GM21737 (cell line): ENCODE results near the gene NEB.

Experiments
- ATAC-seq: cut with Tn5 transposase; IDR thresholded peaks from one replicate; pipeline ENCODE4 v1.9.1; 2021; ENCODE audit warnings: mild to moderate bottlenecking, moderate library complexity; ENCODE audit not compliant: unreplicated experiment

The NEB gene

GRCh38 chr2:151491496-151491895, 242.8 kb downstream of the NEB start:
- ATAC-seq, result no peak

DNA sequence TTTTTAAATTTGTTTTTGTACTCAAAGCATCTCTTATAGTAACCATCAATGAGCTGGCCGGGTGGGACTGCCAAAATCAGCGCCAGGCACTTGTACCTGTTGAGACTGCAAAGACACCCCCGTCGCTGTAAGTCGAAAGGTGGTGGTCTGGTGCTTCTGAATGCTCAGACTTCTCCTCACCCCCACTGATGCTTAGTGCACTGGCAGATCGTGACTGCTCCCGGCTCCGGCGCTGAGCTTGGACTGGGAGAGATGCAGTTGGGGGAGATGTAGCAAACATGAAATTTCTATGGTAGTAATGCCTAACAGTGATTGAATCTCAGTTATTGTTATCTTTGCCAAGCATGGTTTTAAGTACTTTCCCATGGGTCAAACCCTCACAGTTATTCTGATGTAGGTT, 244.0 kb downstream of the NEB start:
- ATAC-seq, result no peak

- no peak for ATAC-seq
Measured at GRCh38 chr2:151486053-151486452, 248.2 kb downstream of the NEB start.

GRCh38 chr2:151484100-151484499, 250.2 kb downstream of the NEB start:
- no peak for ATAC-seq

DNA sequence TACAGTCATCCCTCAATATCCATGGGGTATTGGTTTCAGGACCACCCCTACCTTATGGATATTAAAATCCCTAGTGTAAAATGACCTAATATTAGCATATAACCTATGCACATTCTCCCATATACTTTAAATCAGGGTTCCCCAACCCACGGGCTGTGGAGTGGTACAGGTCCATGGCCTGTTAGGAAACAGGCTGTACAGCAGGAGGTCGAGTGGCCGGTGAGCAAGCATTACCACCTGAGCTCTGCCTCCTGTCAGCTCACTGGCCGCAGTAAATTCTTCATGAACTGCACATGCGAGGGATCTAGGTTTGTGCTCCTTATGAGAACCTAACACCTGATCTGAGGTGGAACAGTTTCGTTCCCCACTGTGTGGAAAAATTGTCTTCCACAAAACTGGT, 250.7 kb downstream of the NEB start:
- no peak for ATAC-seq

DNA sequence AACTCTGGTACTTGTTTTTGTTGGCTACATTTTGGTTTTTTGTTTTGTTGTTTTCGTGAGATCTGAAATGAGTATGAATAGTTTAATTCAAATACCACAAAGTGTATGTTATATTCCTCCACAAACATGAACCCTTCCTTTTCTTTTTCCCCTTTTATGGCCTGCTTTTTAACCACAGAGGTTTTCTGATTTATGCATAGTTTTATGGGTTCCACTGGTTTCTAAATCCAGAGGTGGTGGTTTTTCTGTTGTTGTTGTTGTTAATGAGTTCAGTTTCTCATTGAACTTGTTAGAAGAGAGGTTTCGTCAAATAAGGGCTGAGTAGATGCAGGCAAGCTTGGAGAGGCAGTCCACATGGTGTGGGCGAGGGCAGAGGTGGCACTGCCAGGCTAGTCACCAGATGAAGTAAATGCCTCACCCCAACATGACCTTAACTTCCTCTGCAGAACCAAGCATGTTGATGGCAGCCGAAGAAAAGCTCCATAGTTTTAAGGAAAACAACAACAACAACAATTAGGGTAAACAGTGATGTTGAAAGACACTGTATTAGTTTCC, 252.0 kb downstream of the NEB start:
- no peak for ATAC-seq

DNA sequence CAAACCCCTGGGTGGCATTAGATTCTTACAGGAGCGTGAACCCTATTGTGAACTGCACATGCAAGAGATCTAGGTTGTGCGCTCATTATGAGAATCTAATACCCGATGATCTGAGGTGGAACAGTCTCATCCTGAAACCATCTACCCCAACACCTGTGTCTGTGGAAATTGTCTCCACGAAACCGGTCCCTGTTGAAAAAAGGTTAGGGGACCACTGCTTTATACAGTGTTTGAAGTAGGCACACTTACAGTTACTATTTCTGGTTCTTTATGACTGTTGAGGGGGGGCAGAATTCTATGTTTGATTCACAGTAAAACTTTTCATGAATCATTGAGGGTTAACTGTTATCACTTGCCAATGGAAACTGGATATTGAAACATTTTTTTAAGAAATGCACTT, 252.5 kb downstream of the NEB start:
- no peak for ATAC-seq

DNA sequence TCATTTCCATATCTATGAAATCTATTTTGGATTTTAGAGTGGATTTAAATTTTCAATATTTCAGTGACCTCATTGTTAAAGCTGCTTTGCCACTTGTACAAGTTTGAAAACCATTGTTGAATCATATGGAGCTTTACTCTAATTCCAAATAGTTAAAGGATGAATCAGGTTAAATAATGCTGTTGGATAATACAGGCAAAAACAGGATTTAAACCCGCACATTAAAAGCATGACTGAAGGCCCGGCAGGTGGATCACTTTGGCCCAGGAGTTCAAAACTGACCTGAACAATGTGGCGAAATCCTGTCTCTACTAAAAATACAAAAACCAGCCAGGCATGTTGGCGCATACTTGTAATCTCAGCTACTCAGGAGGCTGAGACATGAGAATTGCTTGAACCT, 256.3 kb downstream of the NEB start:
- ATAC-seq, result no peak

DNA sequence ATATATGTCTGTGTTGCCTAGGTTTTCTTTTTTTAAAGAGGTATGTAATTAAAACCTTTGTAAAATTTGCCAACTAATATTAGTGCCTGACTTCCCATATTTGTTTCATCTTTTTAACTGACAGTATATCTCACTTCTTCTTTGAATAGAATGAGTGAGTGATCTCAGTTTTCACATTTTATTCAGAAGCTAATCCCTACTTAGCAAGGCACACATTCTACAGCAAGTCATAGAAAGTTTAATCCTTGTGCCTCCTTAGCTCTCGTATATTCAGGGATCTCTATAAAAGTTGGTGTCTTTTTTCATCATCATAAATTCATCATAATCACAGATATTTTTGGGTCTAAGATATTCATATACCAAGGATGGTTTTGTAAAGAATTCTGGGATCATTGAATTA, 258.0 kb downstream of the NEB start:
- no peak for ATAC-seq

- no peak for ATAC-seq
Measured at GRCh38 chr2:151475071-151475470, 259.2 kb downstream of the NEB start.

GRCh38 chr2:151472966-151473365, 261.3 kb downstream of the NEB start:
- ATAC-seq, result no peak

GRCh38 chr2:151470556-151470955, 263.7 kb downstream of the NEB start:
- no peak for ATAC-seq

GRCh38 chr2:151465771-151466170, 268.5 kb downstream of the NEB start:
- no peak for ATAC-seq

DNA sequence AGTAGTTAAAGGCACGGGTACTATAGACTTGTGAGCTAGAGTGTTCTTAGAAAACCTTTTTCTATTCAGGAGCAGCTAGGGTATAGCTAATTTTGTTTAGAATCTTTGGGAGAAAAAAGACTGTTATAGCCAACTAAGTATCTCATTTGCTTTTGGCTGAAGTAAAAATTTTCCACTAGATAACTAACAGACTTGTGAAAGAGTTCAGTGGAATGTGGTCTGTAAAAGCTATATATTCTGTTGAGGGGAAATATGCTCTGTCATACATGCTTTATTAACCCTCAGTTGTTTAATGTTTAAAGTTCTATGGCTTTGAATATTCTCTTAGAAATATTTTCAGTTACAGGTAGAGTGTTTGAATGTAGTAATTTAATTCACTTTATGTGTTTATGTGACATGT, 274.9 kb downstream of the NEB start:
- ATAC-seq, result no peak

DNA sequence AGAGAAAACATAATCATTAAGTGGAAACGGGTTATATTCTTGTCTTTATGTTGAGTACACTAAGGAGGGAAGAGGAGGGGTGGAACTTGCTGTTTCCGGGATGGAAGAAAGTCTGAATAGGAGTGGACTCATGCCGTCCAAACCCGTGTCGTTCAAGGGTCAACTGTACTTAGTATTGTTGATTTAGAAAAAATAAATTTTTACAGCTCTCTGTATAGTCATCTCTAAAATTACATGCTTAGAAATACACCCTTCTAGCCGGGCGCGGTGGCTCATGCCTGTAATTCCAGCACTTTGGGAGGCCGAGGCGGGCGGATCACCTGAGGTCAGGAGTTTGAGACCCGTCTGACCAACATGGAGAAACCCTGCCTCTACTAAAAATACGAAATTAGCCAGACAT, 295.1 kb downstream of the NEB start:
- no peak for ATAC-seq

- no peak for ATAC-seq
Measured at GRCh38 chr2:151438506-151438905, 295.8 kb downstream of the NEB start.

- ATAC-seq, result no peak
Measured at GRCh38 chr2:151437630-151438029, 296.6 kb downstream of the NEB start.
